Skeletal muscle tissue (tissue), 4 donors: Measurements from ENCODE around the gene PJA2. TPM values are rescaled to one million over a fixed set of nuclear protein-coding genes. Genes with fewer than 3 reads are reported as not detected.
"Not testable (repeated sequence)": the region's sequence is repeated elsewhere in the genome, so short reads cannot be mapped to it uniquely, and the experiment has no call there.

ENCODE experiments used
- H3K27ac ChIP-seq: one replicate; pipeline ENCODE4 v1.7.0; 2013; ENCODE audit warnings: mild to moderate bottlenecking, low read depth, low read length, inconsistent platforms
- H3K27me3 ChIP-seq, 3 donors: one replicate each; pipeline ENCODE4 v1.7.0; 2013; ENCODE audit warnings: low read length in 3 of 3; ENCODE audit not compliant: control insufficient read depth in 3 of 3, insufficient read depth in 3 of 3
- H3K36me3 ChIP-seq, 3 donors: one replicate each; pipeline ENCODE4 v1.7.0; 2013; ENCODE audit warnings: low read length in 3 of 3; ENCODE audit not compliant: control insufficient read depth in 3 of 3, insufficient read depth in 3 of 3
- H3K4me1 ChIP-seq, 3 donors: one replicate each; pipeline ENCODE4 v1.7.0; 2013; ENCODE audit warnings: low read length in 3 of 3, mild to moderate bottlenecking in 3 of 3; ENCODE audit not compliant: control insufficient read depth in 3 of 3, insufficient read depth in 3 of 3
- H3K4me3 ChIP-seq, 3 donors: one replicate each; pipeline ENCODE4 v1.7.0; 2013; ENCODE audit warnings: low read length in 3 of 3
- H3K9ac ChIP-seq, 3 donors: one replicate each; pipeline ENCODE4 v1.7.0; 2013; ENCODE audit warnings: low read length in 3 of 3, mild to moderate bottlenecking in 3 of 3, moderate library complexity in 2 of 3, low read depth in 1 of 3
- H3K9me3 ChIP-seq, 3 donors: one replicate each; pipeline ENCODE4 v1.7.0; 2013; ENCODE audit warnings: low read length in 3 of 3; ENCODE audit not compliant: control insufficient read depth in 3 of 3
- total RNA-seq: library from RNA; depleted of rRNA; stranded (reverse); fragments of >200 nt; gene quantifications from one replicate; pipeline ENCODE4 v1.2.3, GENCODE V29; 2014
- donor health status: Osteomylitis.

The PJA2 gene
- total RNA-seq, 1 donor from 2014 or later: 94.5 TPM

DNA sequence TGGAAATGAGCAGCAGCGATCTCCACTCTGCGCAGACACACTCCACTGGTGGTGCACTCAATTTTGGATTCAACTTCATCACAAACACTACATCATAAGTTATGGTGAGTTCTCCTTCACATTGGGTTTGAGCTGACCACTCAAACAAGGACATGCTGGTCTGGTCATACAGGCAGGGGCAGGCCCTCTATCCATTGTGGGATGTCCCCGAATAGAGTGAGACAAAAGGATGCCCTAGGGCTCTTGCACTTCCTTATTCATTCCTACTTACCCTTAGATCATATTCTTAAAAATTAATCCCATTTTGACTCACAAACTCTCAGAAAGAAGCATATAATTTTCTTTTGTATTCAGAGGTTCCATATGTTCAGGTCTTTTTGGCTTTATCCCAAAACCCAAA, 16.3 kb upstream of the PJA2 start:
- Histone ChIP-seq H3K27me3 (no peaks in the 10 kb centered on the region), H3K36me3 (no peaks in the 10 kb centered on the region), H3K9me3 (no peaks in the 10 kb centered on the region), H3K27ac (no peak overlapping the region), H3K9ac (no peak overlapping the region), H3K4me1 (no peaks in the 10 kb centered on the region), H3K4me3 (no peak overlapping the region)

DNA sequence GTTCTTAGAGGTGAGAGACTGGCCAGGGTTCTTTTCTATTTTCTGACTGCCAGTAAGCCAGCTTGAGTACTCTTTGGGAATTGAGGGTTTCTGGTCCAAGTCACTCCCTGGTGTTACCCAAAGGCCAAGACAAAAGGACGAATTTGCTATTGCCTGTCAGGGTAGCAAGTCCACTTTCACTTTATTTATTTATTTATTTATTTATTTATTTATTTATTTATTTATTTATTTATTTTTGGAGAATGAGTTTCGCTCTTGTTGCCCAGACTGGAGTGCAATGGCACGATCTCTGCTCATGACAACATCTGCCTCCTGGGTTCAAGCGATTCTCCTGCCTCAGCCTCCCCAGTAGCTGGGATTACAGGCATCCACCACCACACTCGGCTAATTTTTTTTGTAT, 15.7 kb upstream of the PJA2 start:
- H3K9me3 ChIP-seq, H3K27me3 ChIP-seq: not testable (repeated sequence)

DNA sequence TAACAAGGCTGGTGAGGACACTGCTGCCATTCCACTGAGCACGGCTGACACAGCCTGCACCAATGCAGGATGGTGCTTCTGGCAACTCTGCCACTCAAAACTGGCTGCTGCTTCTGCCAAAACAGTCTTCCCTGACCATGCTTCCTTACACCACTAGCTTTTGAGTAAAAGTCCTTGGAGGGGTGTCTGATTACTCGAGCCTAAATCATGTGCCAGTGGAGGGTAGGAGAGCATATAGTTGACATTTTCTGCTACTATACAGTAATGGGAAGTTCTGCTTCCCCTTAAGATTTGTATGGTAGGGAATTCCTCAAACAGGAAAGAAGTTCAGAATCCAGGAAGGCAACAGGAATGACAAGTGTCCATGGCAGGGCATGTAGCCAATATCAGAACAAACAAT, 12.2 kb upstream of the PJA2 start:
- Histone ChIP-seq H3K9me3 (no peaks in the 10 kb centered on the region), H3K36me3 (no peaks in the 10 kb centered on the region), H3K27me3 (no peaks in the 10 kb centered on the region), H3K4me1 (no peaks in the 10 kb centered on the region), H3K27ac (no peak overlapping the region), H3K4me3 (no peak overlapping the region), H3K9ac (no peak overlapping the region)

More for the DNA sequence above, 15.7 kb upstream of the PJA2 start:
- H3K27ac ChIP-seq, H3K4me3 ChIP-seq, H3K36me3 ChIP-seq, H3K9ac ChIP-seq, H3K4me1 ChIP-seq: not testable (repeated sequence)

DNA sequence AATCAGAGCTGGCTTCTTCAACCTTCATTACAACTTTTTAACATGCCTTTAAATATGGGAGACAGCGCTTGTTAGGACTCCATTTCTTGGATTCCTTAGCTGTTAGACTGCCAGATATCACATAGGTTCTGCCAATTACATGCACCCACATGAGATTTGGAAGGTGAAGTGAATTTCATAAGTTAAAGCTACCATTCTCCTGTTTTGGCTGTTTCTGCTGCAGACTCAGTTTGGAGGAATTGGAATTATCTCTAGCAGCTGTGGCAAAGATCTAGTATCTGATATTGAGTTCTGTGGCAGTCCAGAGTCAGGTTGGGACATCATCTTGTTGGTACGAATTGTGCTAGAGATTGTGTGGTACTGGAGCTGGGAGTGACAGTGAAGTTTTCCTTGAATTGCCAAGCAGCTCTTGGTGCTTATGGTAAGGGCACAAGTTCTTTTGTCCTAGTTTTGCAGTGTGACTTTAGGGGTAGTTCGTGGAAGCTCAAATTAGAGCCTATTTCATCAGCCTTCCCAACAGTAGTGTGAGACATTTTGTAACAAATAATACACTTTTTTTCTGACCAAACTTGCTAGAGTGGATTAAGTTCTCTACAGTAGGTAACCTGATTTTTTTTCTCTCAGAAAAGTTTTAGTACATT, 9.1 kb upstream of the PJA2 start:
- Histone ChIP-seq H3K4me3 (no peak overlapping the region), H3K9me3 (no peaks in the 10 kb centered on the region), H3K4me1 (no peaks in the 10 kb centered on the region), H3K27ac (no peak overlapping the region), H3K9ac (no peak overlapping the region), H3K36me3 (no peaks in the 10 kb centered on the region), H3K27me3 (no peaks in the 10 kb centered on the region)

DNA sequence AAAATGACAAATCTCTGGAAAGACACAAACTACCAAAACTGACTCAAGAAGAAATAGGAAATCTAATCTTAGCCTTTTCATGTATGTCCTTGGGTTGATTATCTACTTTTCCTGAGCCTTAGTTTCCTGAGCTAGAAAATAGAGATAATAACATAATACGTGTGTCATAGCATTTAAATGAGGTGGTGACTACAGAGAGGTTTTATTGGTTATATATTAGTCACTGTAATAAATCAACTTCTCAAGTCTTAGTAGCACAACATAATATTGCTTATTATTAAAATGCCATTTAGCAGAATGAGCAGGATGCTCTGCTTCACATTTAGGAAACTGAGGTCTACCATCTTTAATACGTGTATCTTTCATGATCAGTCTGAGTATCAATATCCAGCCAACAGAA, 7.1 kb upstream of the PJA2 start:
- no peak overlapping the region for H3K4me3 ChIP-seq

DNA sequence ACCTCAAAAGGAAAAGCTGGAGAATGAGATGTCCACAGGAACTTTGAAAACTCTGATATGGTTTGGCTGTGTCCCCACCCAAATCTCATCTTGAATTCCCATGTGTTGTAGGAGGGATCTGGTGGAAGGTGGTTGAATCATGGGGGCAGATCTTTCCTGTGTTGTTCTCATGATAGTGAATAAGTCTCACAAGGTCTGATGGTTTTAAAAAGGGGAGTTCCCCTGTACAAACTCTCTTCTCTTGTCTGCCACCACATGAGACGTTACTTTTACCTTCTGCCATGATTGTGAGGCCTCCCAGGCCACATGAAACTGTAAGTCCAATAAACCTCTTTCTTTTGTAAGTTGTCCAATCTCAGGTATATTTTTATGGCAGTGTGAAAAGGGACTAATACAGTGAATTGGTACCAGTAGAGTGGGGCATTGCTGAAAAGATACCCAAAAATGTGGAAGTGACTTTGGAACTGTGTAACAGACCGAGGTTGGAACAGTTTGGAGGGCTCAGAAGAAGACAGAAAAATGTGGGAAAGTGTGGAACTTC, 4.2 kb upstream of the PJA2 start:
- not testable (repeated sequence) for H3K9ac ChIP-seq, H3K4me1 ChIP-seq, H3K27ac ChIP-seq, H3K4me3 ChIP-seq, H3K36me3 ChIP-seq, H3K9me3 ChIP-seq, H3K27me3 ChIP-seq

More for the DNA sequence above, 7.1 kb upstream of the PJA2 start:
- no peak overlapping the region for H3K9ac ChIP-seq
- peaks cover 0 to 2% (median 0%) of the 10 kb centered on the region in 3 donors for H3K4me1 ChIP-seq
- no peaks in the 10 kb centered on the region for H3K9me3 ChIP-seq
- H3K36me3 ChIP-seq: no peaks in the 10 kb centered on the region
- no peak overlapping the region for H3K27ac ChIP-seq
- no peaks in the 10 kb centered on the region for H3K27me3 ChIP-seq

DNA sequence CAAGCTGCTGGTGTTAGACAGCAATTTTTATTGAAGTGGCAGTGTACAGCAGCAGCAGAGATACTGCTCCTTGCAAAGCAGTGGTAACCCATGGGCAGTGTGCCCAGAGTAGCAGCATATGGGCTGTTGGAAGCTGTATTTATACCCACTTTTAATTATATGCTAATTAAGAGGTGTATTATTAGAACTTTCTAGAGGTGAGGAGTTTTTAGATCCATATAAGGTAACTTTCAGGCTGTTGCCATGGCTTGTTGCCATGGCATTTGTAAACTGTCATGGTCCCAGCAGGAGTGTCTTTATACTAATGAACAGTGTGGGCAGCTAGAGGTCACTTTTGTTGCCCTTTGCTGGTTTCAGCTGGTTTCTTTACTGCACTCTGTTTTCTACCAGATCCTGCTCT, 3.7 kb upstream of the PJA2 start:
- Histone ChIP-seq H3K27me3 (no peaks in the 10 kb centered on the region), H3K4me1 (peaks cover 4 to 6% (median 5%) of the 10 kb centered on the region in 3 donors), H3K9me3 (no peaks in the 10 kb centered on the region), H3K27ac (no peak overlapping the region), H3K9ac (no peak overlapping the region), H3K4me3 (no peak overlapping the region), H3K36me3 (no peaks in the 10 kb centered on the region)

DNA sequence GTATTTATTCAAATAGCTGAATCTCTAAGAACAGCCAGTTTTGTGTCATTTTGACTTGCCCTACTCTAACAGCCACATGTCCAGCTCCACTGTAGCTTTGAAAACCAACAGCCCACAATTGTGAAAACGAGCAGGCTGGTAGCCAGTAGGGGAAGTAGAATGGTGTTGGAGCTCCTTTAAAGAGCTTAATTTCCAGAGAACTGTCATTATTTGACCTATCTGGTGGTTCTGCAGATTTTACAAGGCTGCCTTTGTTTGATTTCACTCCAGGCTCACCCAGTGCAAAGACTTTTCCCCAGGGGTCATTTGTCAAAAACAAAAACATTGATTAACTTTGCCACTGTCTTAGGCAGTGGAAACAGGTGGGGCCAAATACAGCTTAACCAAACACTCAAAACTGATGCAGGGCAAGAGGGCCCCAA, 3.2 kb upstream of the PJA2 start:
- H3K4me1 ChIP-seq: peaks cover 4 to 6% (median 5%) of the 10 kb centered on the region in 3 donors
- no peaks in the 10 kb centered on the region for H3K36me3 ChIP-seq
- H3K4me3 ChIP-seq: no peak overlapping the region
- no peak overlapping the region for H3K9ac ChIP-seq
- H3K27me3 ChIP-seq: no peaks in the 10 kb centered on the region
- no peak overlapping the region for H3K27ac ChIP-seq
- H3K9me3 ChIP-seq: no peaks in the 10 kb centered on the region

DNA sequence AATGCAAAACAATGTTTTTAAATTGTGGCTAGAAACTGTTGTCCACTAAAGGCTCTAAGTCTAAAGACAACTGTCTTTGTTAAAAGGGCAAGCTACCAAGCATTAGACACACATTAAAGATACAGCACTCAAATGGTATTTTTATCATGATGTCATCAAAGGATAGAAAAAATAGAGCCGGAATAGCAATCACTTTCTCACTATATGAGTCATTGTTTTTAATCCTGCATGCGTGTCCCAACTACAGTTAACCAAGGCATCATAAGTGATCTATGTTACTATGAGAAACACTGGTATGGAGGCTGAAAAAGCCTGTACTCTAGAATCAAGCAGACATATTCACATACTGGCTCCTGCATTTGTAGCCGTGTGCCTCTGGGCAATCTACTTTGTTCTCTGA, 1.9 kb upstream of the PJA2 start:
- H3K36me3 ChIP-seq: no peaks in the 10 kb centered on the region

DNA sequence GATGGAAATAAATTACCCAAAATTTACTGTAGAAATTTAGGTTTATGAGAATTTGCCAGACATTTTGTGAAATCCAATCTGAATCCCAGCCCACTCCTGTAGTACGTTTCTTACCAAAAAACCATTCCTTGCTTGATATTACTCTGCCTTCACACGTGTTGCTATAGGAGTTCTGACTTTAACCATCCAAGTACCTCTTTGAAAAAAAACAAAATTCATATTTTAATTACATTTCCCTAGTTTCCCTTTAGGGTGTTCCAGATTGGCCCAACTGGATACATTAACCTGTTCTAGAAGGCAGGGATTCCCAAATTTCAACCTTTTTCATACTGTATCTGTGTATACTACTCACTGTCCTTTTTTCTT, 1.4 kb upstream of the PJA2 start:
- Histone ChIP-seq H3K9me3 (no peaks in the 10 kb centered on the region), H3K36me3 (no peaks in the 10 kb centered on the region), H3K4me1 (peaks cover 8 to 19% (median 12%) of the 10 kb centered on the region in 3 donors), H3K9ac (peak overlapping the region; percentile 85 to 98 (median 97)), H3K27me3 (no peaks in the 10 kb centered on the region), H3K27ac (peak overlapping the region; percentile 93), H3K4me3 (peak overlapping the region; percentile 62 to 96 (median 87))

More for the DNA sequence above, 1.9 kb upstream of the PJA2 start:
- H3K4me3 ChIP-seq: no peak overlapping the region
- peaks cover 4 to 16% (median 9%) of the 10 kb centered on the region in 3 donors for H3K4me1 ChIP-seq
- no peaks in the 10 kb centered on the region for H3K9me3 ChIP-seq
- H3K27me3 ChIP-seq: no peaks in the 10 kb centered on the region
- H3K9ac ChIP-seq: peak overlapping the region in 2 of 3 donors; percentile 85 to 97
- peak overlapping the region; percentile 93 for H3K27ac ChIP-seq
